H1 (cell line): ENCODE measurements around the gene SPARC.

Source experiments
- ATF3 ChIP-seq: IDR thresholded peaks from 2 replicates; pipeline ENCODE4 v1.6.1; 2011; ENCODE audit warnings: low read depth, mild to moderate bottlenecking, low read length; ENCODE audit not compliant: insufficient read depth
- BRCA1 ChIP-seq: IDR thresholded peaks from 2 replicates; pipeline ENCODE4 v1.6.1; 2012; ENCODE audit warnings: low read depth, low read length, improper control_type of control experiment
- CBX8 ChIP-seq: fragments of 300-800, 300-1000 bp; sonication (generic); IDR thresholded peaks from 2 replicates; pipeline ENCODE4 v1.7.1; 2016; ENCODE audit warnings: low read depth, low read length, borderline replicate concordance
- EZH2 ChIP-seq: fragments of 200-600 bp; sonication (generic); IDR thresholded peaks from 2 replicates; pipeline ENCODE4 v1.7.1; 2012; ENCODE audit warnings: low read depth, mild to moderate bottlenecking, moderate library complexity, low read length, inconsistent platforms; ENCODE audit not compliant: severe bottlenecking
- JUN ChIP-seq: IDR thresholded peaks from 2 replicates; pipeline ENCODE4 v1.6.1; 2011; ENCODE audit warnings: low read depth, mild to moderate bottlenecking, improper control_type of control experiment, low read length
- MAX ChIP-seq: IDR thresholded peaks from 2 replicates; pipeline ENCODE4 v1.6.1; 2012; ENCODE audit warnings: inconsistent platforms
- POLR2AphosphoS5 ChIP-seq: IDR thresholded peaks from 2 replicates; pipeline ENCODE4 v1.6.1; 2011; ENCODE audit warnings: low read depth, low read length
- RNF2 ChIP-seq: fragments of 200-900, 300-1000 bp; sonication (generic); IDR thresholded peaks from 2 replicates; pipeline ENCODE4 v1.7.1; 2016; ENCODE audit warnings: borderline replicate concordance, low read depth, mild to moderate bottlenecking, antibody characterized with exemption, low read length; ENCODE audit not compliant: poor library complexity, severe bottlenecking; ENCODE audit errors: missing control alignments
- SRF ChIP-seq: IDR thresholded peaks from 2 replicates; pipeline ENCODE4 v1.6.1; 2011; ENCODE audit warnings: mild to moderate bottlenecking, low read depth, low read length, moderate library complexity
- TAF1 ChIP-seq: IDR thresholded peaks from 2 replicates; pipeline ENCODE4 v1.6.1; 2011; ENCODE audit warnings: mild to moderate bottlenecking, low read depth, low read length
- USF2 ChIP-seq: IDR thresholded peaks from 2 replicates; pipeline ENCODE4 v1.6.1; 2011; ENCODE audit warnings: low read length, improper control_type of control experiment
- ZNF274 ChIP-seq: IDR thresholded peaks from 2 replicates; pipeline ENCODE4 v1.7.0; 2012; ENCODE audit warnings: low read length, borderline replicate concordance; ENCODE audit errors: extremely low read depth
- TF ChIP-seq, protein P1 (sequence below), 3 experiments: IDR thresholded peaks; 1 replicate in 2 of 3; 2 replicates in 1 of 3; pipeline versions ENCODE4 v1.5.1 to v1.6.1; 2011; ENCODE audit warnings: low read length in 3 of 3, mild to moderate bottlenecking in 3 of 3, inconsistent platforms in 2 of 3, low read depth in 1 of 3, moderate library complexity in 1 of 3; ENCODE audit not compliant: insufficient read depth in 1 of 3; ENCODE audit errors: control extremely low read depth in 1 of 3

DNA sequence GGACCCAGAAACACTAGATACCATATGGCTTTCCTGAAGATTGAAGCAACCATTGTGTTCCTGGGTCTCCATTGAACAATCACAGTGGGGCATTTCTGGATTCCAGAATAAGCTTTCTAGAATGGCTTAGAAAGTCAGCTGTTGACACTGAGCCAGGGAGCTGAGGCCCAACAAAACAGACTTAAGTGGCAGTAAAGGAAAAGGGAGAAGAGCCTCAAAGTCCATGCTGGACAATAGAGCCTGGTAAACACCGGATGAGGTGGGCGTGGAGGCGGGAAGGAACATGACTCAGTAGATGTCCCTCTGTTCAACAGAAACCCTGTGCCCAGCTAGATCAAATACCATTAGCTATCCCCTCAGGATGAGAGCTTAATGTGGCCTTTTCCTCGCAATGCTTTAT, 14.8 kb downstream of the SPARC start:
- TF ChIP-seq MAX (no peak), CBX8 (no peak), USF2 (no peak), RNF2 (no peak), TAF1 (no peak), BRCA1 (no peak), POLR2AphosphoS5 (no peak), ATF3 (no peak), ZNF274 (no peak), EZH2 (no peak), SRF (no peak), JUN (no peak)
- TF ChIP-seq, protein P1, sequence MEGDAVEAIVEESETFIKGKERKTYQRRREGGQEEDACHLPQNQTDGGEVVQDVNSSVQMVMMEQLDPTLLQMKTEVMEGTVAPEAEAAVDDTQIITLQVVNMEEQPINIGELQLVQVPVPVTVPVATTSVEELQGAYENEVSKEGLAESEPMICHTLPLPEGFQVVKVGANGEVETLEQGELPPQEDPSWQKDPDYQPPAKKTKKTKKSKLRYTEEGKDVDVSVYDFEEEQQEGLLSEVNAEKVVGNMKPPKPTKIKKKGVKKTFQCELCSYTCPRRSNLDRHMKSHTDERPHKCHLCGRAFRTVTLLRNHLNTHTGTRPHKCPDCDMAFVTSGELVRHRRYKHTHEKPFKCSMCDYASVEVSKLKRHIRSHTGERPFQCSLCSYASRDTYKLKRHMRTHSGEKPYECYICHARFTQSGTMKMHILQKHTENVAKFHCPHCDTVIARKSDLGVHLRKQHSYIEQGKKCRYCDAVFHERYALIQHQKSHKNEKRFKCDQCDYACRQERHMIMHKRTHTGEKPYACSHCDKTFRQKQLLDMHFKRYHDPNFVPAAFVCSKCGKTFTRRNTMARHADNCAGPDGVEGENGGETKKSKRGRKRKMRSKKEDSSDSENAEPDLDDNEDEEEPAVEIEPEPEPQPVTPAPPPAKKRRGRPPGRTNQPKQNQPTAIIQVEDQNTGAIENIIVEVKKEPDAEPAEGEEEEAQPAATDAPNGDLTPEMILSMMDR (IDR thresholded peaks at IDR 0.05; ENCODE audit: control extremely low read depth in 1 of 3, insufficient read depth in 1 of 3, low read depth in 1 of 3, low read length in 3 of 3): no peak
